GM19372 (cell line): ENCODE data around the gene AMFR.
A peak's percentile ranks its signal among the peaks of the same experiment; 100 is the strongest.

Experiments used
- ATAC-seq: cut with Tn5 transposase; IDR thresholded peaks from one replicate; pipeline ENCODE4 v1.9.1; 2021; ENCODE audit warnings: mild to moderate bottlenecking, low read depth, moderate library complexity; ENCODE audit not compliant: unreplicated experiment

The AMFR gene

GRCh38 chr16:56425439-56425832 is at the start of gene AMFR:
TSS of gene AMFR (minus strand) at chr16:56425545. CDS start at chr16:56425327, 218 bp downstream.
- peak; percentile 73 for ATAC-seq

- ATAC-seq, result no peak
Observed at GRCh38 chr16:56470666-56471065, 45.3 kb upstream of the AMFR start.

- ATAC-seq, result no peak
Observed at GRCh38 chr16:56470232-56470631, 44.9 kb upstream of the AMFR start.

- no peak for ATAC-seq
Observed at GRCh38 chr16:56469748-56470147, 44.4 kb upstream of the AMFR start.

GRCh38 chr16:56468800-56469199 is 43.5 kb upstream of the AMFR start:
- no peak for ATAC-seq

- no peak for ATAC-seq
Observed at GRCh38 chr16:56466344-56466743, 41.0 kb upstream of the AMFR start.

- no peak for ATAC-seq
Observed at GRCh38 chr16:56463153-56463552, 37.8 kb upstream of the AMFR start.

GRCh38 chr16:56462064-56462796 is 36.9 kb upstream of the AMFR start:
- no peak for ATAC-seq

GRCh38 chr16:56460101-56460500 is 34.8 kb upstream of the AMFR start:
- no peak for ATAC-seq

- no peak for ATAC-seq
Observed at GRCh38 chr16:56457927-56458470, 32.7 kb upstream of the AMFR start.

- ATAC-seq, result peak; percentile 38
Observed at GRCh38 chr16:56451753-56452689, 26.7 kb upstream of the AMFR start.

GRCh38 chr16:56450986-56451752 is 25.8 kb upstream of the AMFR start, which contains the start of the genes NUDT21 and OGFOD1:
TSS of gene NUDT21 (minus strand) at chr16:56451332. CDS start at chr16:56451202, 130 bp downstream.
TSS of gene OGFOD1 (plus strand) at chr16:56451554. CDS start at chr16:56451613, 59 bp downstream.
- peak; percentile 96 for ATAC-seq

- peak; percentile 26 for ATAC-seq
Observed at GRCh38 chr16:56450275-56450985, 25.1 kb upstream of the AMFR start.

- no peak for ATAC-seq
Observed at GRCh38 chr16:56448005-56448404, 22.7 kb upstream of the AMFR start.

GRCh38 chr16:56447286-56447685 is 21.9 kb upstream of the AMFR start:
- no peak for ATAC-seq

GRCh38 chr16:56438038-56438437 is 12.7 kb upstream of the AMFR start:
- ATAC-seq, result no peak

GRCh38 chr16:56436258-56436657 is 10.9 kb upstream of the AMFR start:
- ATAC-seq, result no peak

- no peak for ATAC-seq
Observed at GRCh38 chr16:56428091-56428490, 2.7 kb upstream of the AMFR start.

- ATAC-seq, result no peak
Observed at GRCh38 chr16:56426585-56426984, 1.2 kb upstream of the AMFR start.
